HCT116 (cell line): ENCODE data around the gene BABAM2. TPM values are rescaled to one million over a fixed set of nuclear protein-coding genes. Genes with fewer than 3 reads are reported as not detected.
"Not testable (repeated sequence)": the region's sequence is repeated elsewhere in the genome, so short reads cannot be mapped to it uniquely, and the experiment has no call there.

Experiments used
- ATAC-seq: fragments of 200-7000 bp; cut with Tn5 transposase; 2 replicates; pipeline ENCODE4 v1.9.1; 2020; ENCODE audit warnings: mild to moderate bottlenecking, moderate library complexity
- BruUV-seq: library from RNA; stranded (reverse); fragments of 400-500 nt; replicated peaks from 2 replicates; lab custom pipeline; 2021; lab: Mats Ljungman, UMichigan
- CTCF ChIA-PET: fragments of 300-600 bp; sonication (Branson Sonifier 250); formaldehyde crosslinking; loops from one replicate; lab custom pipeline; 2021; ENCODE audit warnings: antibody characterized with exemption; lab: Charles Lee
- POLR2A ChIA-PET: fragments of 300-600, 350-600 bp; sonication (Branson Sonifier 250); formaldehyde crosslinking; loops from one replicate; lab custom pipeline; 2021; ENCODE audit warnings: antibody characterized with exemption; lab: Charles Lee
- RAD21 ChIA-PET, 2 experiments: fragments of 300-600 bp; sonication (Branson Sonifier 250); formaldehyde crosslinking; loops; one replicate each; lab custom pipeline; 2023; ENCODE audit warnings: low total read pairs in 2 of 2; ENCODE audit not compliant: uncharacterized antibody in 2 of 2, unreplicated experiment in 2 of 2, low non-redundant PET in 1 of 2; lab: Charles Lee
- DNase-seq: peaks from one replicate; pipeline ENCODE4 v3.0.0-alpha.2; 2010; ENCODE audit warnings: low read depth, low spot score
- H2AFZ ChIP-seq: fragments of 200-600 bp; shearing (Covaris generic), sonication (generic); 2 replicates; pipeline ENCODE4 v1.6.1; 2017; ENCODE audit warnings: low read depth, mixed run types, mixed read lengths, antibody characterized with exemption, low read length; ENCODE audit not compliant: poor library complexity, severe bottlenecking
- H3K27ac ChIP-seq: 2 replicates; pipeline ENCODE4 v1.5.1; 2012; ENCODE audit warnings: low read depth, low read length
- H3K27me3 ChIP-seq: fragments of 200-600 bp; sonication (generic); 2 replicates; pipeline ENCODE4 v1.6.1; 2016; ENCODE audit warnings: mixed run types, low read length, mixed read lengths; ENCODE audit not compliant: insufficient read depth
- H3K36me3 ChIP-seq, 2 experiments: fragments of 200-500 bp in 1 of 2; fragments of 200-600 bp in 1 of 2; sonication (Bioruptor generic) in 1 of 2; sonication (generic) in 1 of 2; 2 replicates each; pipeline versions ENCODE4 v1.5.1 to v1.6.1; 2014 to 2016; ENCODE audit warnings: low read length in 2 of 2, inconsistent platforms in 1 of 2, mixed read lengths in 1 of 2, mixed run types in 1 of 2; ENCODE audit not compliant: insufficient read depth in 2 of 2, control insufficient read depth in 1 of 2
- H3K4me1 ChIP-seq, 2 experiments: fragments of 200-600 bp in 1 of 2; sonication (generic) in 1 of 2; 2 replicates each; pipeline versions ENCODE4 v1.5.1 to v1.6.1; 2012 to 2017; ENCODE audit warnings: low read length in 2 of 2, inconsistent platforms in 1 of 2, mild to moderate bottlenecking in 1 of 2, mixed read lengths in 1 of 2, mixed run types in 1 of 2, moderate library complexity in 1 of 2; ENCODE audit not compliant: insufficient read depth in 2 of 2, control insufficient read depth in 1 of 2
- H3K4me2 ChIP-seq: fragments of 200-600 bp; sonication (generic); 2 replicates; pipeline ENCODE4 v1.6.1; 2017; ENCODE audit warnings: mixed run types, low read length, mixed read lengths
- H3K4me3 ChIP-seq, 2 experiments: fragments of 200-600 bp in 1 of 2; sonication (generic) in 1 of 2; replicated peaks in 1 of 2; 2 replicates each; pipeline ENCODE4 v1.5.1; 2011 to 2016; ENCODE audit warnings: low read length in 2 of 2, control low read depth in 1 of 2, low read depth in 1 of 2, mild to moderate bottlenecking in 1 of 2, mixed read lengths in 1 of 2, mixed run types in 1 of 2
- H3K79me2 ChIP-seq: fragments of 200-600 bp; sonication (generic); 2 replicates; pipeline ENCODE4 v1.6.1; 2017; ENCODE audit warnings: mild to moderate bottlenecking, mixed run types, low read length, moderate library complexity, mixed read lengths; ENCODE audit not compliant: insufficient read depth
- H3K9ac ChIP-seq: fragments of 200-600 bp; sonication (generic); 2 replicates; pipeline ENCODE4 v1.6.1; 2016; ENCODE audit warnings: low read length, mixed read lengths
- H3K9me2 ChIP-seq: fragments of 200-600 bp; sonication (generic), shearing (Covaris generic); 2 replicates; pipeline ENCODE4 v1.6.1; 2017; ENCODE audit warnings: mixed run types, mild to moderate bottlenecking, moderate library complexity; ENCODE audit not compliant: insufficient read depth
- H3K9me3 ChIP-seq, 2 experiments: fragments of 200-500 bp in 1 of 2; fragments of 200-600 bp in 1 of 2; sonication (Bioruptor generic) in 1 of 2; sonication (generic) in 1 of 2; 2 replicates each; pipeline ENCODE4 v1.6.1; 2014 to 2017; ENCODE audit warnings: low read length in 2 of 2, mixed read lengths in 2 of 2, inconsistent platforms in 1 of 2, low read depth in 1 of 2, mild to moderate bottlenecking in 1 of 2, mixed run types in 1 of 2, moderate library complexity in 1 of 2; ENCODE audit not compliant: control insufficient read depth in 1 of 2, insufficient read depth in 1 of 2
- H4K20me1 ChIP-seq: fragments of 200-600 bp; sonication (generic), shearing (Covaris generic); 2 replicates; pipeline ENCODE4 v1.6.1; 2017; ENCODE audit warnings: mixed run types, mild to moderate bottlenecking, moderate library complexity; ENCODE audit not compliant: insufficient read depth
- ELF1 ChIP-seq: IDR thresholded peaks from 2 replicates; pipeline ENCODE4 v1.6.1; 2012; ENCODE audit warnings: low read depth, borderline replicate concordance
- EZH2phosphoT487 ChIP-seq: fragments of 200-600 bp; IDR thresholded peaks from 2 replicates; pipeline ENCODE4 v1.6.1; 2018; ENCODE audit warnings: antibody characterized with exemption, borderline replicate concordance
- MAX ChIP-seq: IDR thresholded peaks from 2 replicates; pipeline ENCODE4 v1.6.1; 2012
- RAD21 ChIP-seq: IDR thresholded peaks from 2 replicates; pipeline ENCODE4 v1.6.1; 2012; ENCODE audit warnings: low read depth, mild to moderate bottlenecking
- REST ChIP-seq: IDR thresholded peaks from 2 replicates; pipeline ENCODE4 v1.6.1; 2012; ENCODE audit warnings: low read depth
- SRF ChIP-seq: IDR thresholded peaks from 2 replicates; pipeline ENCODE4 v1.6.1; 2012; ENCODE audit warnings: low read depth
- YY1 ChIP-seq: IDR thresholded peaks from 2 replicates; pipeline ENCODE4 v1.6.1; 2011; ENCODE audit warnings: low read length, low read depth, moderate library complexity, mild to moderate bottlenecking; ENCODE audit not compliant: insufficient replicate concordance; ENCODE audit errors: extremely low read depth
- ZFX ChIP-seq: fragments of 450-650 bp; IDR thresholded peaks from 2 replicates; pipeline ENCODE4 v1.6.1; 2017
- intact Hi-C: fragments of 100-400 bp; cut with micrococcal nuclease; formaldehyde crosslinking; loops from 2 replicates; pipeline ENCODE4 v1.10.0; 2022
- total RNA-seq: library from RNA; stranded (reverse); gene quantifications from one replicate; pipeline ENCODE4 v1.2.1, GENCODE V29; 2021; ENCODE audit not compliant: unreplicated experiment

Gene BABAM2
- total RNA-seq, 1 experiment from 2014 or later = 23.8 TPM

DNA sequence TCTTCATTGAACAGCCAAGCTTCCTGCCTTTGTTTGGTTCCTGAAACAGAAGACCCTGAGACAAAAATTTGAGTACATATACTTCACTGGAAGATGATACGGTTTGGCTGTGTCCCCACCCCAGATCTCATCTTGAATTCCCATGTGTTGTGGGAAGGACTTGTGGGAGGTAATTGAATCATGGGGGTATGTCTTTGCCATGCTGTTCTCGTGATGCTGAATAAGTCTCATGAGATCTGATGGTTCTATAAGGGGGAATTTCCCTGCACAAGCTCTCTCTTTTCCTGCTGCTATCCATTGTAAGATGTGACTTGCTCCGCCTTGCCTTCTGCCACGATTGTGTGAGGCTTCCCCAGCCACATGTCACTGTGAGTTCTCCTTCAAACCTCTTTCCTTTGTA lies 76.5 kb downstream of the BABAM2 start:
- ATAC-seq (no peak), DNase-seq (no peak)
- H3K27me3 ChIP-seq = no peaks in the 10 kb centered on the region
- no peak overlapping the region for H3K4me2 ChIP-seq
- no peaks in the 10 kb centered on the region for H3K36me3 ChIP-seq
- TF ChIP-seq EZH2phosphoT487 = no peak
- no peak for TF ChIP-seq YY1
- TF ChIP-seq SRF = no peak
- no peak for TF ChIP-seq ELF1
- no peak for TF ChIP-seq ZFX
- no peak for TF ChIP-seq REST
- TF ChIP-seq MAX = no peak
- no peak for TF ChIP-seq RAD21
- H3K9me2 ChIP-seq = no peaks in the 10 kb centered on the region
- POLR2A ChIA-PET = no interaction called here
- CTCF ChIA-PET = no interaction called here
- no peaks in the 10 kb centered on the region for H4K20me1 ChIP-seq
- peaks cover 2% of the 10 kb centered on the region in 2 experiments; a peak in 2 of 4 replicates for H3K4me1 ChIP-seq
- intact Hi-C loops = no loop called here
- no peak overlapping the region for H3K27ac ChIP-seq
- H3K79me2 ChIP-seq = peaks cover 13% of the 10 kb centered on the region; the same call in 1 of the 2 replicates
- no peak overlapping the region for H2AFZ ChIP-seq
- H3K9ac ChIP-seq = no peak overlapping the region
- RAD21 ChIA-PET = no interaction called here
- peaks cover 0 to 4% of the 10 kb centered on the region in 2 experiments; a peak in 1 of 4 replicates for H3K9me3 ChIP-seq
- no peak overlapping the region for H3K4me3 ChIP-seq
- BruUV-seq = no TSS peak

DNA sequence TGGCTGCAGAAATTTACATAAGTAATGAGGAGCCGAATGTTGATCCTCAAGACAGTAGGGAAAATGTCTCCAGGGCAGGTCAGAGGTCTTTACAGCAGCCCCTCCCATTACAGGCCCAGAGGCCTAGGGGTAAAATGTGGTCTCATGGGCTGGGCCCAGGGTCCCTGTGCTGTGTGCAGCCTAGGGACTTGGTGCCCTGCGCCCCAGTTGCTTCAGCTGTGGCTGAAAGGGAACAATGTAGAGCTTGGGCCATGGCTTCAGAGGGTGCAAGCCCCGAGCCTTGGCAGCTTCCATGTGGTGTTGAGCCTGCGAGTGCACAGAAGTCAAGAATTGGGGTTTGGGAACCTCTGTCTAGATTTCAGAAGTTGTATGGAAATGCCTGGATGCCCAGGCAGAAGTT lies 77.5 kb downstream of the BABAM2 start:
- peaks cover 13% of the 10 kb centered on the region; the same call in 1 of the 2 replicates for H3K79me2 ChIP-seq
- intact Hi-C loops, H4K20me1 ChIP-seq, H3K4me3 ChIP-seq, H3K36me3 ChIP-seq, H3K4me2 ChIP-seq, RAD21 ChIA-PET, POLR2A ChIA-PET, H3K9me2 ChIP-seq, H3K9ac ChIP-seq, H3K9me3 ChIP-seq, H3K27ac ChIP-seq, H3K27me3 ChIP-seq, H3K4me1 ChIP-seq, BruUV-seq, CTCF ChIA-PET, DNase-seq, ATAC-seq, H2AFZ ChIP-seq: not testable (repeated sequence)

GRCh38 chr2:27968957-27969356 lies 78.4 kb downstream of the BABAM2 start:
- H3K36me3 ChIP-seq, intact Hi-C loops, H3K9me3 ChIP-seq, RAD21 ChIA-PET, H3K9ac ChIP-seq, H3K27me3 ChIP-seq, H3K4me2 ChIP-seq, POLR2A ChIA-PET, H3K9me2 ChIP-seq, ATAC-seq, BruUV-seq, H3K4me3 ChIP-seq, DNase-seq, H4K20me1 ChIP-seq, CTCF ChIA-PET, H3K27ac ChIP-seq, H2AFZ ChIP-seq: not testable (repeated sequence)
- H3K4me1 ChIP-seq = peaks cover 3 to 12% of the 10 kb centered on the region in 2 experiments; a peak in 2 of 4 replicates
- H3K79me2 ChIP-seq = peaks cover 13% of the 10 kb centered on the region; the same call in 1 of the 2 replicates
